ENCODE measurements around the gene BANK1.

The BANK1 gene

GRCh38 chr4:101910786-101911373 is 120.3 kb downstream of the BANK1 start:
- FAIRE-seq = no peak

GRCh38 chr4:101911616-101912015 is 121.1 kb downstream of the BANK1 start:
- no peak for FAIRE-seq

- no peak for FAIRE-seq
Observed at GRCh38 chr4:101914761-101915160, 124.2 kb downstream of the BANK1 start.

- FAIRE-seq = no peak
Observed at GRCh38 chr4:101919373-101919977, 128.9 kb downstream of the BANK1 start.

GRCh38 chr4:101921370-101921769 is 130.8 kb downstream of the BANK1 start:
- no peak for FAIRE-seq

- no peak for FAIRE-seq
Observed at GRCh38 chr4:101931619-101932018, 141.1 kb downstream of the BANK1 start.

GRCh38 chr4:101933855-101934254 is 143.3 kb downstream of the BANK1 start:
- FAIRE-seq = no peak

- no peak for FAIRE-seq
Observed at GRCh38 chr4:101938836-101939235, 148.3 kb downstream of the BANK1 start.

- no peak for FAIRE-seq
Observed at GRCh38 chr4:101941816-101942358, 151.4 kb downstream of the BANK1 start.

GRCh38 chr4:101942891-101943290 is 152.4 kb downstream of the BANK1 start:
- FAIRE-seq = no peak

GRCh38 chr4:101944649-101945048 is 154.1 kb downstream of the BANK1 start:
- FAIRE-seq = no peak

GRCh38 chr4:101948055-101948454 is 157.5 kb downstream of the BANK1 start:
- no peak for FAIRE-seq

GRCh38 chr4:101948951-101949350 is 158.4 kb downstream of the BANK1 start:
- FAIRE-seq = no peak

GRCh38 chr4:101950258-101950979 is 159.9 kb downstream of the BANK1 start:
- no peak for FAIRE-seq

- FAIRE-seq = no peak
Observed at GRCh38 chr4:101952985-101953384, 162.5 kb downstream of the BANK1 start.

- FAIRE-seq = no peak
Observed at GRCh38 chr4:101953949-101954348, 163.4 kb downstream of the BANK1 start.

- no peak for FAIRE-seq
Observed at GRCh38 chr4:101954351-101954750, 163.8 kb downstream of the BANK1 start.

- FAIRE-seq = no peak
Observed at GRCh38 chr4:101954975-101955678, 164.6 kb downstream of the BANK1 start.

- FAIRE-seq = no peak
Observed at GRCh38 chr4:101956068-101956825, 165.7 kb downstream of the BANK1 start.

GRCh38 chr4:101958547-101958946 is 168.0 kb downstream of the BANK1 start:
- FAIRE-seq = no peak

GRCh38 chr4:101960431-101960830 is 169.9 kb downstream of the BANK1 start:
- FAIRE-seq = no peak

- no peak for FAIRE-seq
Observed at GRCh38 chr4:101961144-101961543, 170.6 kb downstream of the BANK1 start.
